Colon (tissue), 2 donors: Measurements from ENCODE around the gene DIAPH1.

Experiments
- FAIRE-seq: peaks from 2 replicates; lab custom pipeline; 2012; peaks lifted over from hg19 to GRCh38; lab: Jason Lieb, UNC
- donor health status: control.
- donor health status: control.

DIAPH1 gene

DNA sequence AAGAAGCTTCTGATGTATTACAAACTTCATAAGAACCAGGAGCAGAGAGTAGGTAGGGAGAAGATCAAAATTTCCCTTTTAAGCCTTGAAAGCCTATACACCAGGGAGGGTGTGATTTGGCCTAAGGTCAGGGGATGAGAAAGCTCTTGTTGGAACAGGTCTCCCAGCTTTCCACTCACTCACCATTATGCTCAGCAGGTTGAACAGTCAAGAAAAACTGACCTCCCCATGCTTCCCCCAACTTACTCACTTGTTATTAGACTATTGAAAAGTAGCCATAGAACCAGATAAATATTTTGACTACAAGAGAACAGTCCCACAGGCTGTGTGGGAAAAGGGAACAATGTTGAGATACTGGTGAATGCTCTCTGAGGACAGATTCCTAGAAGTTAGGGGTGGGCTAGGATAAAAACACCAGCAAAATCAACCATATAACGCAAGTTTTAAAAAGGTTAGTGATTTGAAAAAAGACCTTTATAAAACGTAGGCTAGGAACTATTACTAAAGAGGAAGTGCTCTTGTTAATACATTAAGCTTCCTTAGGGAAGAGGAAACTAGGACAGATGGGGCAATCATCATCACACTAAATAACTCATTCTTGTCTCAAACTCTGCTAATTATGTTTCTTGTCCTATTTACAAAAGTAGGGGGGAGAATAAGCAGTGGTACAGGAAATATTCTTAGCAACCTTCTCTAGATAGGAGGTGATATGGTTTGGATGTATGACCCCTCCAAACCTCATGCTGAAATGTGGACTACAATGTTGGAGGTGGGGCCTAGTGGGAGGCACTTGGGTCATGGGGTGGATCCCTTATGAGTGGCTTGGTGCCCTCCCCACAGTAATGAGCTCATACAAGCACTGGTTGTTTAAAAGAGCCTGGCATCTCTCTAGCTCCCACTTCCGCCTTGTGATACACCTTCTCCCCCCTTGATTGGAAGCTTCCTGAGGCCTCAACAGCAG lies 98.9 kb downstream of the DIAPH1 start:
- no peak for FAIRE-seq

DNA sequence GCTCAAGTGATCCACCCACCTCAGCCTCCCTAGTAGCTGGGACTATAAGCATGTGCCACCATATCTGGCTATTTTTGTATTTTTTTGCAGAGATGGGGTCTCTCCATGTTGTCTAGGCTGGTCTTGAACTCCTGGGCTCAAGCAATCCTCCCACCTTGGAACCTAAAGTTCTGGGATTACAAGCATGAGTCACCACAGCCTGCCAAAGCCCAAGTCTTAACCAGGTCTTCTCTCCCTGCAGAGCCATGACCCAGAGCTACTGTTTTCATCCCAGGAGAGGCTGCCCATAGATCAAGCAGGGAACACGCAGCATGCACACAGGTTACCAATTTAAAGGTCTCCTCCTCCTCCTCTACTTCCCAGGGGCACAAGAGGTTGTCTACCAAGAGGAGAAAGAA lies 100.2 kb downstream of the DIAPH1 start:
- FAIRE-seq = no peak

DNA sequence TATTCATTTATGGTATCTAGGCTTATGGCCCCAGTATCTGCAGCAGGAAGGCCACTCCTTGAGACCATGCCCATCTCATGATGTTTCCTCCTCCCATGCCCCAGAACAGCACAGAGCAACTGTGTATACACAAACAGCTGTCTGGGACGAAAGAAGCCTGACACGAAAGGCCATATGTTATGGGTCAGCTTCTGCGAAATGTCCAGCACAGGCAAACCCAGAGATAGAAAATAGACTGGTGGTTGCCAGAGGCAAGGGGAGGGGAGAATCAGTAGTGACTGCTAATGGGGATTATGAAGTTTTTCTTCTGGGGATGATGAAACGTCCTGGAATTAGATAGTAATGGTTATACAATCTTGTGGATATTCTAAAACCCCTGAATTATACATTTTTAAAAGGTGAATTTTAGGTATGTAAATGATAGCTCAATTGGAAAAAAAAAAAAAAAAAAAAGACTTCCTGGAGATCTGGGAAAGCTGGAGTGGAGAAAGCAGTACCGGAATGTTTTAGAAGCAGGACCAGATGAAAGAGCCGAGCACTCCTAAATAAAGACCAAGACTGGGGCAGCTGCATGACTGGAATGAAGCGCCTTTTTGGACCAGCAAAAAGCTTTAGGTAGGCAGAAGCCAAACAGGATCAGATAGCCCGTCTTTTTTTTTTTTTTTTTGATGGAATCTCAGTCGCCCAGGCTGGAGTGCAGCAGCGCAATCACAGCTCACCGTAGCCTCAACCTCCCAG lies 100.8 kb downstream of the DIAPH1 start:
- FAIRE-seq = no peak

DNA sequence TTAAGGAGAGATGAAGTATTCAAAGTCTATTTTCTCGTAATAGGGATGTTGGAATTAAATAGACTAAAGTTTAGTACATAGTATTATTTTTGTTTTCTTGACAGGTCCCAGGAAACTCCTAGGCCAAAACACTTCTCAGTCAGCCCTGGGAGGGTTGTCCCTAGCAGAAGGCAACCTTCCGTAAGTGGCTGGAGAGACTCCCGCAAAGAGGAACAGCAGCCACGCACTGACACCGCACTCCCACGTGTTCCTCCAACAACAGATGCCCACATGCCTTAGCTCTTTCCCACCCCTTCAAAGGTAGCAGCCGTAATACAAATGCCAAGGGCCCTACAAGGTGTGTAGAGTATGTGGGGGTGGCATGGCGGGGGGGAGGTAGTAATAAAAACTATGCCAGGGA lies 101.5 kb downstream of the DIAPH1 start:
- FAIRE-seq = no peak

DNA sequence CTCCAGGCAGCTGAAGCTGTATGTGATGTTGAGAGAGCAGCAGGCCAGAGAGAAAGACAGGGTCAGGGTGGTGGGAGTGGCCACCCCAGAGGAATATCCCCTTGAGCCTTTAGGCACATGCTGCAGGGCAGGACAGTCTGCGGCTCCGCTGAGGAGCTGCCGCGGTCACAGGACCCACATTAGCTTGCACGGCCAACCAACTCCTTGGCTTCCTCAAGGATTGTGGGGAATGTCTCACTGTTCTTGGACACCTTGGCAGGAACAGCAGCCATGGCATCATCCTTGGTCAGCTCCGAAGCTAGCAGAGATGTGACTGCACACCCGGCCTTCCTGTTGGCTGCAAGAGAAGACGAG lies 102.2 kb downstream of the DIAPH1 start:
- FAIRE-seq = no peak

DNA sequence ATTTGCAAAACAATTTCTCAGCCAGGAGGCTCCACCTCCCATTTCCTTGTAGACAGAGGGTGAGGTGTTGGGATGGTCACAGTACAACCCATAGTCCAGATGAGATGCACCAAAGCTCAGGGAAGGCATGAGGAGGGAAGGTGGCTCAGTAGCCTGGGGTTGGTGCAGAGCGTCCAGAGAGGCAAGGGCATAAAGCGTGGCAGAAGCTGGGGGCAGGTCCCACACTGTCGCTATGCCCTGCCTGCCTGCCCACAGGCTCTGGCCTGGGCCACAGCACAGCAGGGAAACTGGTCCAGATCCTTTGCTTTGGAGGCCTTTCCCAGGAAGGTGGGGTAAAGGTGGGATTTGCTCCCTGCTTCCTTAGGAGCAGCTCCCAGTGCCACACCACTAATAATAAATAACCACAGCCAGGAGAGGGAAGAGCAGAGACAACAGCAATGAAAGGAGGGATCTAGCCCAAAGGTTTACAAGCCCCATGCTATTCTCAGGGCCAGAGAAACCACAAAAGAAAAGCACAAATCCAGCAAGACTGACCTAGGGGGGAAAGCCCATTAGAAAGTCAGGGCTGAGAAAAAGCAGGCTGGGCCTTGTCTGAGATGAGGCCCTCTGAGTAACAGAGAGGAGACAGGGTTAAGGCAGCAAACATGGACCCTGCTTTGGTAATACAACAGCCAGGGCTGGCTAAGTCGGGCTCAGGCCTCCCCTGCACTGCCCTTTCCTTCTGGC lies 102.7 kb downstream of the DIAPH1 start:
- FAIRE-seq = no peak

DNA sequence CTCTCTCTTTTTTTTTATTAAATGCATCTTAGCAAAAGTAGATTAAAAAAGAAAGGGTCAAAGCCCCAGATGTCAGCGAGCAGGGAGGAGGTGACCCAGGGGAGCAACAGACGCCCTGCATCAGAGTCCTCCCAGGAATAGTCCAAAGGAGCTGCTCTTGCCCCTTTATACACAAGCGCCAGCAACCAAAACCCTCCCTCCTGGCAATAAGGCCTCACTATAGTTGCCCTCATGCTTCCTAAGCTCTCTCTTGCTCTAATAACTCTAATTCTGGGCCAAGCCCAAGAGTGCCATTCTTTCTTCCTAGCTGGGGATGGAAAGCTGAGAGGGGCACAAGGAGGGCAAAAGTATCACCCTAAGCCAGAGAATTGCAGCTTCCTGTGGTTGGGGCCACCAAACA lies 103.7 kb downstream of the DIAPH1 start:
- FAIRE-seq = no peak

DNA sequence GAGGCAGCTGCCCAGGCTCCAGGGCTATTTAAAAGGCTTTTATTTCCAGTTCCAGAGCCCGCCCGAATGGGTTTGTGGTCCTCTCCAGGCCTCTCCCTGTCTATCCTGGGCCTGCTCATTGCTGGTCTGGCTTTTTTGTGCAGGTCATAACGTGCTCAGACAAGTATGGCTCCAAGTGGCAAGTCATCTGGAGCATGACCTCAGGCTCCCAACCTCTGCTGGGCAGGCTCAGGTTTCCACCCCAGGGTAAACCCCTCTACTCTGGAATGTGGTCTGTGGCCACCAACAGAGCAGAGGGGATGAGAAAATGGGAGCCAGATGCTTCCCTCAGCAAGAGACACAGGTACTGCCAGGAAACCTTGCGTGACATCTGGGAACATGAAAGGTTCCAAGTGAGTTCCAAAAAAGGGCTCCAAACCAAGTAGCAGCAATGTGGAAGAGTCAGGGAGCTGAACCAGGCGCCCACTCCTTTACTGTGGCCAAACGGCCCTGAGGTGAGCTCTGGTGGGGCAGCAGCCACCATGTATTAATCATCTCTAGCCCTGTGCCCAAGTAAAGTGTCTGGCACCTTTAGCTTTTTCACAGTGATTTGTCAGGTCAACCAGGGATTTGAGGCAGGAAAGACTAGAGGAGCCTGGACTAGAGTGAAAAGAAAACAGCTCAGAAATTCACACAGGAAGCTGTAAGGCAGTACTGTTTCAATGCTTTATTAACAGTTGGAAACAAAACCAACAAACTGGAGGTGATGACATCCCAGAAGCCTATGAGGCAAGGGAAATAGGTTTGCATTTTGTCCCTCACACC lies 104.3 kb downstream of the DIAPH1 start:
- no peak for FAIRE-seq

DNA sequence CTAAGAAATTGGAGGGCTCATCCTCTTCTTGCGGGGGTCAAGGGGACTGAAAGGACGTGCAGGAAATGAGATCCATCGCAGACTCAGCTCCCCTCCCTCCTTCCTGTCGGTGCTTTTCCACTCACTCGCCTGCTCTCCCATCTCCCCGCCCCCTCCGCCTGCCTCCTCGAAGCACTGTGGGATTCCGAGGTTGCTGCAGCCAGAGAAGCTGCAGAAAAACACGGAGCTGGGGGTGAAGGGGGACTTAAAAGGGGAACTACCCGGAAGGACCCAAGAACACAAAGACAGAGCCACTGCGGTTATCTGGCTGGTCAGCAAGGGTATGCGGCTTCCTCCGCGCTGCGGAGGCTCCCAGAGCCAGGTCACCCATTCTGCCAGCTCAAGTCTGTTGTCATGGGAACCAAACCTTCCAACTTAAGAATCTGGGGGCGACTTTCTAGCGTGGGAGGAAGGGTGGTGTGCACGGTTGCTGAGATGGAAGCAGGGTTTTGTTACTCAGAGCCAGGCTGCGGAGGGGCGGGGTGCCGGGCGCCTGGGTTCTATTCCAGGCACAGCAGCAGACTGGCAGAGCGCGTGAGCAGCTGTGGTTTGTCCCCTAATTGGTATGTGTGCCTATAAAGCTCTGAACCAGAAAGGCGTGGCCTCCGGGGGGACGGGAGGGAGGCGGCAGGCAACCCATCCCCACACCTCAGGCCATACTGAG lies 105.0 kb downstream of the DIAPH1 start:
- no peak for FAIRE-seq

DNA sequence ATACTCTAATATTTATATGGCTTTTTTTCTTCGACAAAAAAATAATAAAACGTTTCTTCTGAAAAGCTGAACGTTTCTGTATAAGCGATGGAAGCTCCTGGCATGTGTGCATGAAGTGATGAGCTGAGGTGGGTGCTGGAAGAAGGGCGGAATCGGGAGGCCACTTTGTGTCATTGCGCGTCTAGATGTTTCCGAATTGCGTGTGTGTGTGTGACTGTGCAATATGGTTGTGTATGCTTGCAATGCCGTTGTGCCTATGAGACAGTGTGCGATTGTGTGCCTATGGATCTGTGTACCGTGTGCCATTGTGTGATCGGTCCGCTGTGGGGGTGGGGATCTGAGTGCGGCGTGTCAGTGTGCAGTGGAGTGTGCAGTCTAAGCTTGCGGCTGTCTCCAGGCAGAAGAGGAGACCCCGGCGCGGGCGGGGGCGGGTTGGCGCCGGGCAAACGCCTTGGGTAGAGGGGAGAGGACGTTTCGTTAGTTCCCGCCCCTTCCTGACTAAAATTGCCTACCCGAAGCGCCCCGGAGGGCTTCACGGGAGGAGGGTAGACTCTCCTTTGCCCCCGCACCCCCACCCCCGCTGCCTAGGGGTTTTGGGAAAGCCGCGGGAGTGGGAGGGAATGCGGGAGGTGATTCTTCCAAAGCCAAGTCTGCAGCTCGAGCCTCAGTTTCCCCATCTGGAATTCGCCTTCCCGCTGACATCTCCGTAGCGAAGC lies 105.7 kb downstream of the DIAPH1 start:
- FAIRE-seq = no peak

DNA sequence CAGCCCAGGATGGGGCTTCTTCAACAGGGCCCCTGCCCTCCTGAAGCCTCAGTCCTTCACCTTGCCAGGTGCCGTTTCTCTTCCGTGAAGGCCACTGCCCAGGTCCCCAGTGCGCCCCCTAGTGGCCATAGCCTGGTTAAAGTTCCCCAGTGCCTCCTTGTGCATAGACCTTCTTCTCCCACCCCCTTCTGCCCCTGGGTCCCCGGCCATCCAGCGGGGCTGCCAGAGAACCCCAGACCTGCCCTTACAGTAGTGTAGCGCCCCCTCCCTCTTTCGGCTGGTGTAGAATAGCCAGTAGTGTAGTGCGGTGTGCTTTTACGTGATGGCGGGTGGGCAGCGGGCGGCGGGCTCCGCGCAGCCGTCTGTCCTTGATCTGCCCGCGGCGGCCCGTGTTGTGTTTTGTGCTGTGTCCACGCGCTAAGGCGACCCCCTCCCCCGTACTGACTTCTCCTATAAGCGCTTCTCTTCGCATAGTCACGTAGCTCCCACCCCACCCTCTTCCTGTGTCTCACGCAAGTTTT lies 106.3 kb downstream of the DIAPH1 start:
- no peak for FAIRE-seq

DNA sequence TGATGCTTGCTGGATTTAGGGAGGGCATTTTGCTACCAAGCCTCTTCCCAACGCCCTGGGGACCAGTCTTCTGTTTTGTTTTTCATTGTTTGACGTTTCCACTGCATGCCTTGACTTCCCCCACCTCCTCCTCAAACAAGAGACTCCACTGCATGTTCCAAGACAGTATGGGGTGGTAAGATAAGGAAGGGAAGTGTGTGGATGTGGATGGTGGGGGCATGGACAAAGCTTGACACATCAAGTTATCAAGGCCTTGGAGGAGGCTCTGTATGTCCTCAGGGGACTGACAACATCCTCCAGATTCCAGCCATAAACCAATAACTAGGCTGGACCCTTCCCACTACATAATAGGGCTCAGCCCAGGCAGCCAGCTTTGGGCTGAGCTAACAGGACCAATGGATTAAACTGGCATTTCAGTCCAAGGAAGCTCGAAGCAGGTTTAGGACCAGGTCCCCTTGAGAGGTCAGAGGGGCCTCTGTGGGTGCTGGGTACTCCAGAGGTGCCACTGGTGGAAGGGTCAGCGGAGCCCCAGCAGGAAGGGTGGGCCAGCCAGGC lies 107.0 kb downstream of the DIAPH1 start:
- FAIRE-seq = no peak

DNA sequence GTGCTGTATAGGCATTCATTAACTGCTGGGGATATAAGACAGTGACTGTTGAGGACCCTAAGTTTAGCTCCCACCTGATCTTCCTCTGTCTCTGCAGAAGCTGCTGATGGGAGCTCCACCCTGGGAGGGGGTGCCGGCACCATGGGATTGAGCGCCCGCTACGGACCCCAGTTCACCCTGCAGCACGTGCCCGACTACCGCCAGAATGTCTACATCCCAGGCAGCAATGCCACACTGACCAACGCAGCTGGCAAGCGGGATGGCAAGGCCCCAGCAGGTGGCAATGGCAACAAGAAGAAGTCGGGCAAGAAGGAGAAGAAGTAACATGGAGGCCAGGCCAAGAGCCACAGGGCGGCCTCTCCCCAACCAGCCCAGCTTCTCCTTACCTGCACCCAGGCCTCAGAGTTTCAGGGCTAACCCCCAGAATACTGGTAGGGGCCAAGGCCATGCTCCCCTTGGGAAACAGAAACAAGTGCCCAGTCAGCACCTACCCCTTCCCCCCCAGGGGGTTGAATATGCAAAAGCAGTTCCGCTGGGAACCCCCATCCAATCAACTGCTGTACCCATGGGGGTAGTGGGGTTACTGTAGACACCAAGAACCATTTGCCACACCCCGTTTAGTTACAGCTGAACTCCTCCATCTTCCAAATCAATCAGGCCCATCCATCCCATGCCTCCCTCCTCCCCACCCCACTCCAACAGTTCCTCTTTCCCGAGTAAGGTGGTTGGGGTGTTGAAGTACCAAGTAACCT lies 107.8 kb downstream of the DIAPH1 start:
- FAIRE-seq = no peak

DNA sequence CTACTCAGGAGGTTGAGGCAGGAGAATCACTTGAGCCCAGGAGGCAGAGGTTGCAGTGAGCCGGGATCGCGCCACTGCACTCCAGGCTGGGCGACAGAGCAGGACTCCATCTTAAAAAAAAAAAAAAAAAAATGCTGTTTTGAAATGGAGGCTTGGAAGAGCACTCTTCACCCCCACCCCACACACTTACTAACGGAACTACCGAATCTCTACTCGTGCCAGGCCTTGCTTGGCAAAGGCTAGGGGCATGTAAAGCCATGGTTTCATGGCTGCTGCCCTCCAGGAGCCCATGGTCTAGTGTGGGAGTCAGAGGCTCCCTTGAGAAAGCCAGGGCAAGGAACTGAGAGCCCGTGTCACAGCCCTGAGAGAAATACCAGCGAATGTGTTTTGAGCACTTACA lies 108.6 kb downstream of the DIAPH1 start:
- no peak for FAIRE-seq

DNA sequence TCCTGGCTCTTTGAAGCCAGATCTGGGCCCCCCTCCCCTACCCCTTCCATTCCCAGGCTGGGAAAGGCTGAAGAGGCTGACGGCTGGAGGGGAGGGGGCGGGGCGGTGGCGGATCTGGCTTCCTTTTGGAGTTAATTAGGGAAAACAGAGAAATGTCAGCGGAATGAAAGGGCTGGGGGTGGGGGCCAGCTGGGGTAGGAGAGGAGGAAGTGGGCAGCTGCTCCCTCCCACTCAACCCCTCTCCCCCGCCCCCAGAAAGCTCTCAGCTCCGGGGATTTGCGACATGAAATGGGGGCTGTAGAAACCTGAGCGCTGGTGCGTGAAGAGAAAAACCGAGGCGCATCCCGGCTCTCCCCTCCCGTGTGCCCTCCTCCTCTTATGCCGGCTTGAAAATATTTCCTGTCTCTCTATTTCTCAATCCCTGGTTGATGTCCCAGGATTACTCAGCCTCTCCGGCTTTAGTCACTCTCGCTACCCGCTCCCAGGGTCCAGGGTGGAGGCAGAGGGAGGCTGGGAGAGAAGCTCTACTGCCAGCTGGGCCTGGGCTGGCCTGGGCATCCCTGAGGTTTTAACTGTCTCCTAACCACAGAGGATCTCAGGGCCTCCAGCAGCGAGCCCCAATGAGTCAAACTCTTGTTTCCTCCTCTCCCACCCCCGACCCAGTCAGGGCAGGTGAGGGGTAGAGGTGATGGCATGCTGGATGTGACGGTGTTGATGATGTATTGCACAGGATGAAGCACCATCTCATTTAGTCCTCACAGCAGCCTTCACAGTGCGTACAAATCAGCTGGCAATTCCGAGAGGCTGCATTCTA lies 109.8 kb downstream of the DIAPH1 start:
- no peak for FAIRE-seq

DNA sequence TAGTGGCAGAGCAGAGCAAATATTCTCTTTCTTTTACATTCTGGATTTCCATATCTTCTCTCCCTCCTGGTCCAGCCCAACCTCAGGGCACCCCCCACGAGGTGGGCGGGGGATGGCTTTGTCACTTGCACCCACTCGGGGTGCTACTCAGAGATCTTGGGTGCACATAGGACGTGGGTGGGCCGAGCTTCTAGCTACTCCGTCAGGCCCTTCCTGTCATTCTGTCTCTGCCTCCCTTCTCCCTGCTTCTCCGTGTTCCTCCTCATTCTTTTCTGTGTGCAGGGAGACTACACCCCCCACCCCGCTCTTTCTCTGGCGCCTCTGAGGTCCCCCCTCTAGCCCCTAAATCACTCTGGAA lies 110.4 kb downstream of the DIAPH1 start:
- FAIRE-seq = no peak

DNA sequence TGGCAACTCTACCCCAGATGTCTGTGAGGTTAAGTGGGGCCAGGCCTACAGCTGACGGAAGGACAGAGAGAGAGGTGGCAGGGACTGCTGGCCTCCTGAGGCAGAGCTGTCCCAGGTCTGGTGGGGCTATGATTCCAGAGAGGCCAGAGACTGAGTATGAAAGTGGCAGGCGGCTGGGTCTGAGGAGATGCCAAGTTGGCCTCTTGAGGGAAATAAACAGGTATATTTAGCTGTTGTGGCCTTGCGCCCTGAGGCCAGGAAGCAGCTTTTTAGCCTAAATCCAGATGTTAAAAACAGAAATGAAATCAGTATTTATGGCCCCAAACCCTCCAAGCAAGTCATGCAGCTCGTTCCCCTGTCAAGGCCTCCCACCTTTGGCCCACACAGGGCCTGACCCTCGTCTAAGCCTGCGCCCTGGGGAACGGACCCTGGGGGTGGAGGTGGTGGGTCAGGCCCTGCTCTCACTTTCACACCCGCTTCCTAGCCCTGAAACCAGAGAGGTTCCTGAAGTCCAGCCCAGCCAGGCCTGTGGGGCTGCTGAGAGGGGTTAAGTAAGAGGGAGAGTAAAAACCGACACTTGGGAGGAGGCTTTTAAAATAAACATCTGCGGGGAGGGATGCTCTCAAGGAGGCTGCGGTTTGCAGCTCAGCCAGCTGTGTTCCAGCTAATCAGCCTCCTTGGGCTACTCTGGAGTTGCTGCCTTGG lies 111.3 kb downstream of the DIAPH1 start:
- FAIRE-seq = no peak
